Loucy (cell line): ENCODE measurements around the gene NAPSA.

Source experiments
- H2AFZ ChIP-seq: fragments of 200-600 bp; sonication (generic); 2 replicates; pipeline ENCODE4 v1.6.0; 2016; ENCODE audit warnings: antibody characterized with exemption, mild to moderate bottlenecking, low read length, moderate library complexity
- H3F3A ChIP-seq: fragments of 200-600 bp; 2 replicates; pipeline ENCODE4 v1.6.0; 2016; ENCODE audit warnings: antibody characterized with exemption, low read depth, mild to moderate bottlenecking
- H3K27me3 ChIP-seq: fragments of 200-600 bp; sonication (generic); 2 replicates; pipeline ENCODE4 v1.6.1; 2014; ENCODE audit warnings: low read length, mild to moderate bottlenecking; ENCODE audit not compliant: insufficient read depth, poor library complexity, severe bottlenecking
- H3K36me3 ChIP-seq: fragments of 200-600 bp; sonication (generic); 2 replicates; pipeline ENCODE4 v1.6.1; 2016; ENCODE audit warnings: low read length; ENCODE audit not compliant: insufficient read depth
- H3K4me1 ChIP-seq: fragments of 200-600 bp; sonication (generic); 2 replicates; pipeline ENCODE4 v1.5.1; 2014; ENCODE audit warnings: low read length, mild to moderate bottlenecking; ENCODE audit not compliant: insufficient read depth, poor library complexity, severe bottlenecking
- H3K4me2 ChIP-seq: fragments of 200-600 bp; sonication (generic); 2 replicates; pipeline ENCODE4 v1.6.0; 2014; ENCODE audit warnings: antibody characterized with exemption, low read length, low read depth, mild to moderate bottlenecking; ENCODE audit not compliant: poor library complexity, severe bottlenecking
- H3K4me3 ChIP-seq: fragments of 200-600 bp; sonication (generic); 2 replicates; pipeline ENCODE4 v1.5.1; 2014; ENCODE audit warnings: low read length, mild to moderate bottlenecking, mixed read lengths; ENCODE audit not compliant: poor library complexity, severe bottlenecking
- H3K79me2 ChIP-seq: fragments of 200-600 bp; sonication (generic); 2 replicates; pipeline ENCODE4 v1.6.1; 2014; ENCODE audit warnings: low read length; ENCODE audit not compliant: insufficient read depth
- H3K9ac ChIP-seq: fragments of 200-600 bp; sonication (generic); 2 replicates; pipeline ENCODE4 v1.6.0; 2014; ENCODE audit warnings: mild to moderate bottlenecking, low read depth, low read length, moderate library complexity; ENCODE audit not compliant: poor library complexity, severe bottlenecking
- H3K9me2 ChIP-seq: fragments of 200-600 bp; sonication (generic); replicated peaks from 2 replicates; pipeline ENCODE4 v1.6.1; 2016; ENCODE audit warnings: low read depth, low read length, mixed read lengths
- H3K9me3 ChIP-seq: fragments of 200-600 bp; sonication (generic); 2 replicates; pipeline ENCODE4 v1.6.1; 2014; ENCODE audit warnings: mild to moderate bottlenecking, antibody characterized with exemption, low read length, low read depth; ENCODE audit not compliant: insufficient read depth
- H4K20me1 ChIP-seq: fragments of 200-600 bp; sonication (generic); 2 replicates; pipeline ENCODE4 v1.6.0; 2014; ENCODE audit warnings: antibody characterized with exemption, low read length, mild to moderate bottlenecking; ENCODE audit not compliant: insufficient read depth, poor library complexity, severe bottlenecking
- EZH2phosphoT487 ChIP-seq: fragments of 200-600 bp; IDR thresholded peaks from 2 replicates; pipeline ENCODE4 v1.6.1; 2018; ENCODE audit warnings: antibody characterized with exemption, mild to moderate bottlenecking, moderate library complexity, borderline replicate concordance
- TF ChIP-seq, protein P1 (sequence below): fragments of 200-600 bp; sonication (generic); conservative IDR thresholded peaks from 2 replicates; pipeline ENCODE4 v1.5.1; 2014; ENCODE audit warnings: mild to moderate bottlenecking, antibody characterized with exemption, low read length

NAPSA gene

DNA sequence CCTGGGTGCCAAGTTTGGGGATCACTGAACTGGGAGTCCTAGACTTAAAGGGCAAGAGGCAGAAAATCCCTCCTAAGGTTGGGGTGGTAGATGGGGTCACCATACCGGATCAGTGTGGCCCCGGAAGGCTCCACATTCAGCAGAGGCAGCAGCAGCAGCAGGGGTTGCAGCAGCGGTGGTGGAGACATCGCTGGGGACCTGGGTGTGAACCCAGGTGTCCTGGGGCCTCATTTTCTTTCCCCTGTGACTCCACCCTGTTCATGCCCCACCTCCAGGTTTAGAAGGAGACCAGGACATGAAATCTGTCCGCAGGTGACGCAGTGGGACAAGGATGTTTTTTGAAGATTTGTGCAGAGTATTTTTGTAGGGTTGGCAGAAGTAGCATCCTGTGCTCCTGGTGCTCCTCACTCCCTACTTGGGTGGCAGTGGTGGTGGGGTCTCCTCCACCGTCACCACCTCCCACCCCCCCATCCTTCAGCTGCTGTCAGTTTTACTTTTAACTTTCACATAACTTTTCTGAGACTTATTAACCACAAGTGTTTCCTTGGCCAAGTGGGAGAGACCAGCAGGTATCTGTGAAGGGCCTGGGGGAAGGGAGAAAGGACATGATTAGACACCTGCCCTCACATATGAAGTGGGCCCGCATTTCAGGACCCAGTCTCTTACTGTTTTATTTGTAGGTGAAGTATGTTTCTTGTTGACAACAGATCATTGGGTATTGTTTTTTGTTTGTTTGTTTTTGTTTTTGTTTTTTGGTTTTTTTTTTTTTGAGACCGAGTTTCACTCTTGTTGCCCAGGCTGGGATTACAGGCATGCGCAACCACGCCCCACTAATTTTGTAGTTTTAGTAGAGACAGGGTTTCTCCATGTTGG is at the start of gene NAPSA:
Gene NAPSA, minus strand, starts transcription at position 206 of the 873 bp plus-strand sequence. Its CDS starts 18 bp downstream, at position 188.
- H3K9ac ChIP-seq: no peak within 1 kb of the TSS
- H3K9me2 ChIP-seq: no peaks in the 10 kb centered on the region
- no peak within 1 kb of the TSS for H3K4me3 ChIP-seq
- no peaks in the 10 kb centered on the region for H3K79me2 ChIP-seq
- H3K4me2 ChIP-seq: peak within 1 kb of the TSS; percentile 17
- no peaks in the 10 kb centered on the region for H3F3A ChIP-seq
- H3K27me3 ChIP-seq: no peaks in the 10 kb centered on the region
- no peaks in the 10 kb centered on the region for H4K20me1 ChIP-seq
- H3K4me1 ChIP-seq: peaks cover 9% of the 10 kb centered on the region
- no peak within 1 kb of the TSS for H2AFZ ChIP-seq
- no peak for TF ChIP-seq EZH2phosphoT487
- TF ChIP-seq, protein P1, sequence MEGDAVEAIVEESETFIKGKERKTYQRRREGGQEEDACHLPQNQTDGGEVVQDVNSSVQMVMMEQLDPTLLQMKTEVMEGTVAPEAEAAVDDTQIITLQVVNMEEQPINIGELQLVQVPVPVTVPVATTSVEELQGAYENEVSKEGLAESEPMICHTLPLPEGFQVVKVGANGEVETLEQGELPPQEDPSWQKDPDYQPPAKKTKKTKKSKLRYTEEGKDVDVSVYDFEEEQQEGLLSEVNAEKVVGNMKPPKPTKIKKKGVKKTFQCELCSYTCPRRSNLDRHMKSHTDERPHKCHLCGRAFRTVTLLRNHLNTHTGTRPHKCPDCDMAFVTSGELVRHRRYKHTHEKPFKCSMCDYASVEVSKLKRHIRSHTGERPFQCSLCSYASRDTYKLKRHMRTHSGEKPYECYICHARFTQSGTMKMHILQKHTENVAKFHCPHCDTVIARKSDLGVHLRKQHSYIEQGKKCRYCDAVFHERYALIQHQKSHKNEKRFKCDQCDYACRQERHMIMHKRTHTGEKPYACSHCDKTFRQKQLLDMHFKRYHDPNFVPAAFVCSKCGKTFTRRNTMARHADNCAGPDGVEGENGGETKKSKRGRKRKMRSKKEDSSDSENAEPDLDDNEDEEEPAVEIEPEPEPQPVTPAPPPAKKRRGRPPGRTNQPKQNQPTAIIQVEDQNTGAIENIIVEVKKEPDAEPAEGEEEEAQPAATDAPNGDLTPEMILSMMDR: no peak
- H3K36me3 ChIP-seq: no peaks in the 10 kb centered on the region
- no peaks in the 10 kb centered on the region for H3K9me3 ChIP-seq

GRCh38 chr19:50413531-50413930 is 48.1 kb upstream of the NAPSA start:
- H4K20me1 ChIP-seq: no peaks in the 10 kb centered on the region
- no peaks in the 10 kb centered on the region for H3F3A ChIP-seq
- no peak overlapping the region for H3K9ac ChIP-seq
- no peaks in the 10 kb centered on the region for H3K9me2 ChIP-seq
- TF ChIP-seq, protein P1: no peak
- no peak for TF ChIP-seq EZH2phosphoT487
- no peak overlapping the region for H3K4me2 ChIP-seq
- no peaks in the 10 kb centered on the region for H3K9me3 ChIP-seq
- no peaks in the 10 kb centered on the region for H3K27me3 ChIP-seq
- H3K4me1 ChIP-seq: no peaks in the 10 kb centered on the region
- no peaks in the 10 kb centered on the region for H3K79me2 ChIP-seq
- H3K36me3 ChIP-seq: peaks cover 7% of the 10 kb centered on the region; the same call in 1 of the 2 replicates
- no peak overlapping the region for H3K4me3 ChIP-seq
- H2AFZ ChIP-seq: no peak overlapping the region

- no peaks in the 10 kb centered on the region for H4K20me1 ChIP-seq
- peaks cover 7% of the 10 kb centered on the region; the same call in 1 of the 2 replicates for H3K36me3 ChIP-seq
- H3K9ac ChIP-seq: no peak overlapping the region
- H3K9me3 ChIP-seq: no peaks in the 10 kb centered on the region
- H3K4me1 ChIP-seq: no peaks in the 10 kb centered on the region
- no peak overlapping the region for H3K4me3 ChIP-seq
- H3F3A ChIP-seq: no peaks in the 10 kb centered on the region
- no peak overlapping the region for H3K4me2 ChIP-seq
- no peaks in the 10 kb centered on the region for H3K79me2 ChIP-seq
- H3K27me3 ChIP-seq: no peaks in the 10 kb centered on the region
- H3K9me2 ChIP-seq: no peaks in the 10 kb centered on the region
- no peak overlapping the region for H2AFZ ChIP-seq
- no peak for TF ChIP-seq EZH2phosphoT487
- TF ChIP-seq, protein P1: no peak
These were observed 47.7 kb upstream of the NAPSA start for GRCh38 chr19:50413096-50413495.
